H1 (cell line): ENCODE measurements around the gene GNG7.

Experiments used
- BCL11A ChIP-seq, 2 experiments: IDR thresholded peaks; one replicate each; pipeline ENCODE4 v1.6.1; 2011; ENCODE audit warnings: low read depth in 2 of 2, low read length in 2 of 2, mild to moderate bottlenecking in 2 of 2
- EZH2 ChIP-seq: fragments of 200-600 bp; sonication (generic); IDR thresholded peaks from 2 replicates; pipeline ENCODE4 v1.7.1; 2012; ENCODE audit warnings: low read depth, mild to moderate bottlenecking, moderate library complexity, low read length, inconsistent platforms; ENCODE audit not compliant: severe bottlenecking
- KDM5A ChIP-seq: fragments of 200-600 bp; IDR thresholded peaks from 2 replicates; pipeline ENCODE4 v1.7.1; 2012; ENCODE audit warnings: mild to moderate bottlenecking, low read length, inconsistent platforms, mixed read lengths
- NANOG ChIP-seq: IDR thresholded peaks from 2 replicates; pipeline ENCODE4 v1.6.1; 2011; ENCODE audit warnings: low read length, low read depth, mild to moderate bottlenecking, inconsistent platforms; ENCODE audit not compliant: insufficient read depth, poor library complexity, severe bottlenecking
- PHF8 ChIP-seq: fragments of 200-600 bp; sonication (generic); conservative IDR thresholded peaks from 2 replicates; pipeline ENCODE4 v1.7.1; 2012; ENCODE audit warnings: low read depth, mild to moderate bottlenecking, inconsistent platforms, low read length, moderate library complexity
- POLR2A ChIP-seq, 2 experiments: IDR thresholded peaks; 1 replicate in 1 of 2; 2 replicates in 1 of 2; pipeline ENCODE4 v1.6.1; 2011; ENCODE audit warnings: low read depth in 2 of 2, low read length in 2 of 2, mild to moderate bottlenecking in 2 of 2; ENCODE audit errors: control extremely low read depth in 1 of 2
- POLR2AphosphoS5 ChIP-seq: IDR thresholded peaks from 2 replicates; pipeline ENCODE4 v1.6.1; 2011; ENCODE audit warnings: low read depth, low read length
- RAD21 ChIP-seq, 2 experiments: IDR thresholded peaks in 1 of 2; conservative IDR thresholded peaks in 1 of 2; 2 replicates each; pipeline ENCODE4 v1.6.1; 2011; ENCODE audit warnings: low read depth in 2 of 2, low read length in 2 of 2, improper control_type of control experiment in 1 of 2, inconsistent platforms in 1 of 2, mild to moderate bottlenecking in 1 of 2, moderate library complexity in 1 of 2
- TCF12 ChIP-seq: IDR thresholded peaks from 2 replicates; pipeline ENCODE4 v1.6.1; 2011; ENCODE audit warnings: low read depth, mild to moderate bottlenecking, low read length
- USF2 ChIP-seq: IDR thresholded peaks from 2 replicates; pipeline ENCODE4 v1.6.1; 2011; ENCODE audit warnings: low read length, improper control_type of control experiment
- YY1 ChIP-seq: IDR thresholded peaks from 2 replicates; pipeline ENCODE4 v1.6.1; 2011; ENCODE audit warnings: low read depth, mild to moderate bottlenecking, low read length
- TF ChIP-seq, protein P1 (sequence below), 3 experiments: IDR thresholded peaks; 1 replicate in 2 of 3; 2 replicates in 1 of 3; pipeline versions ENCODE4 v1.5.1 to v1.6.1; 2011; ENCODE audit warnings: low read length in 3 of 3, mild to moderate bottlenecking in 3 of 3, inconsistent platforms in 2 of 3, low read depth in 1 of 3, moderate library complexity in 1 of 3; ENCODE audit not compliant: insufficient read depth in 1 of 3; ENCODE audit errors: control extremely low read depth in 1 of 3
- TF ChIP-seq, protein P2 (sequence below): IDR thresholded peaks from 2 replicates; pipeline ENCODE4 v1.6.1; 2012; ENCODE audit warnings: low read length, inconsistent platforms

GRCh38 chr19:2728783-2729387 is 26.4 kb upstream of the GNG7 start:
- TF ChIP-seq, protein P1, sequence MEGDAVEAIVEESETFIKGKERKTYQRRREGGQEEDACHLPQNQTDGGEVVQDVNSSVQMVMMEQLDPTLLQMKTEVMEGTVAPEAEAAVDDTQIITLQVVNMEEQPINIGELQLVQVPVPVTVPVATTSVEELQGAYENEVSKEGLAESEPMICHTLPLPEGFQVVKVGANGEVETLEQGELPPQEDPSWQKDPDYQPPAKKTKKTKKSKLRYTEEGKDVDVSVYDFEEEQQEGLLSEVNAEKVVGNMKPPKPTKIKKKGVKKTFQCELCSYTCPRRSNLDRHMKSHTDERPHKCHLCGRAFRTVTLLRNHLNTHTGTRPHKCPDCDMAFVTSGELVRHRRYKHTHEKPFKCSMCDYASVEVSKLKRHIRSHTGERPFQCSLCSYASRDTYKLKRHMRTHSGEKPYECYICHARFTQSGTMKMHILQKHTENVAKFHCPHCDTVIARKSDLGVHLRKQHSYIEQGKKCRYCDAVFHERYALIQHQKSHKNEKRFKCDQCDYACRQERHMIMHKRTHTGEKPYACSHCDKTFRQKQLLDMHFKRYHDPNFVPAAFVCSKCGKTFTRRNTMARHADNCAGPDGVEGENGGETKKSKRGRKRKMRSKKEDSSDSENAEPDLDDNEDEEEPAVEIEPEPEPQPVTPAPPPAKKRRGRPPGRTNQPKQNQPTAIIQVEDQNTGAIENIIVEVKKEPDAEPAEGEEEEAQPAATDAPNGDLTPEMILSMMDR (IDR thresholded peaks at IDR 0.05; ENCODE audit: control extremely low read depth in 1 of 3, insufficient read depth in 1 of 3, low read depth in 1 of 3, low read length in 3 of 3): no peak
- TF ChIP-seq KDM5A: no peak
- TF ChIP-seq, protein P2, sequence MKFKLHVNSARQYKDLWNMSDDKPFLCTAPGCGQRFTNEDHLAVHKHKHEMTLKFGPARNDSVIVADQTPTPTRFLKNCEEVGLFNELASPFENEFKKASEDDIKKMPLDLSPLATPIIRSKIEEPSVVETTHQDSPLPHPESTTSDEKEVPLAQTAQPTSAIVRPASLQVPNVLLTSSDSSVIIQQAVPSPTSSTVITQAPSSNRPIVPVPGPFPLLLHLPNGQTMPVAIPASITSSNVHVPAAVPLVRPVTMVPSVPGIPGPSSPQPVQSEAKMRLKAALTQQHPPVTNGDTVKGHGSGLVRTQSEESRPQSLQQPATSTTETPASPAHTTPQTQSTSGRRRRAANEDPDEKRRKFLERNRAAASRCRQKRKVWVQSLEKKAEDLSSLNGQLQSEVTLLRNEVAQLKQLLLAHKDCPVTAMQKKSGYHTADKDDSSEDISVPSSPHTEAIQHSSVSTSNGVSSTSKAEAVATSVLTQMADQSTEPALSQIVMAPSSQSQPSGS: no peak
- TF ChIP-seq EZH2: no peak
- TF ChIP-seq POLR2A (IDR thresholded peaks at IDR 0.05; ENCODE audit: control extremely low read depth in 1 of 2, low read depth in 2 of 2, low read length in 2 of 2): no peak
- TF ChIP-seq USF2: no peak
- no peak for TF ChIP-seq PHF8
- no peak for TF ChIP-seq BCL11A (IDR thresholded peaks at IDR 0.05; ENCODE audit: low read depth in 2 of 2, low read length in 2 of 2)
- no peak for TF ChIP-seq NANOG
- no peak for TF ChIP-seq RAD21 (IDR thresholded peaks at IDR 0.05 in 1 of 2, conservative IDR thresholded peaks at IDR 0.05 in 1 of 2; ENCODE audit: low read depth in 2 of 2, low read length in 2 of 2)
- TF ChIP-seq TCF12: no peak
- no peak for TF ChIP-seq POLR2AphosphoS5
- no peak for TF ChIP-seq YY1
